Skin of body (tissue), 1 donor: ENCODE results near the gene FHAD1. TPM values are rescaled to one million over a fixed set of nuclear protein-coding genes. Genes with fewer than 3 reads are reported as not detected.

ENCODE experiments used
- total RNA-seq: library from RNA; depleted of rRNA; stranded (reverse); fragments of >200 nt; gene quantifications from one replicate; pipeline ENCODE4 v1.2.3, GENCODE V29; 2014

The FHAD1 gene
- total RNA-seq, 1 donor from 2014 or later = 1.4 TPM

Other genes starting within 250 kb of the FHAD1 start
- gene TMEM51, start 93.5 kb upstream of the FHAD1 start, total RNA-seq = 3.6 TPM
- 12.6 TPM for gene EFHD2, start 162.7 kb downstream of the FHAD1 start, total RNA-seq
- not detected for gene CTRC, start 191.2 kb downstream of the FHAD1 start, total RNA-seq
- gene CELA2A, start 209.5 kb downstream of the FHAD1 start, total RNA-seq = not detected
- gene CELA2B, start 228.9 kb downstream of the FHAD1 start, total RNA-seq = 0.30 TPM